ENCODE results near the gene MACROD2. TPM values are rescaled to one million over a fixed set of nuclear protein-coding genes. Genes with fewer than 3 reads are reported as not detected.
A peak's percentile ranks its signal among the peaks of the same experiment; 100 is the strongest.

Gene MACROD2
- total RNA-seq, 4 donors from 2014 or later = 12.6 to 60.3 (median 18.9) TPM

- Histone ChIP-seq H3K4me3 (no peak overlapping the region), H3K9me3 (no peaks in the 10 kb centered on the region), H3K27me3 (no peaks in the 10 kb centered on the region), H3K4me1 (no peaks in the 10 kb centered on the region), H3K36me3 (no peaks in the 10 kb centered on the region), H3K27ac (no peak overlapping the region)
- DNase-seq (ENCODE audit: low spot score in 2 of 2) = no peak
- 47% methylated on average over 2 of the region's 2 CpGs for WGBS
- TF ChIP-seq POLR2AphosphoS5 (IDR thresholded peaks at IDR 0.05) (no peak), CTCF (IDR thresholded peaks at IDR 0.05) (no peak), EP300 (IDR thresholded peaks at IDR 0.05) (no peak), POLR2A (IDR thresholded peaks at IDR 0.05) (no peak)
These were observed 132.4 kb downstream of the MACROD2 start for GRCh38 chr20:14127514-14128223.

GRCh38 chr20:14134004-14134403, 138.7 kb downstream of the MACROD2 start:
- WGBS = 80% methylated on average over 3 of the region's 3 CpGs
- Histone ChIP-seq H3K27me3 (no peaks in the 10 kb centered on the region), H3K4me1 (no peaks in the 10 kb centered on the region), H3K36me3 (no peaks in the 10 kb centered on the region), H3K9me3 (peaks cover 4% of the 10 kb centered on the region), H3K4me3 (no peak overlapping the region), H3K27ac (no peak overlapping the region)
- DNase-seq (ENCODE audit: low spot score in 2 of 2) = no peak
- TF ChIP-seq CTCF (IDR thresholded peaks at IDR 0.05) = no peak
- no peak for TF ChIP-seq EP300 (IDR thresholded peaks at IDR 0.05)
- no peak for TF ChIP-seq POLR2A (IDR thresholded peaks at IDR 0.05)
- TF ChIP-seq POLR2AphosphoS5 (IDR thresholded peaks at IDR 0.05) = no peak

GRCh38 chr20:14142171-14142570, 146.9 kb downstream of the MACROD2 start:
- H3K4me3 ChIP-seq = no peak overlapping the region
- H3K27ac ChIP-seq = no peak overlapping the region
- no peaks in the 10 kb centered on the region for H3K36me3 ChIP-seq
- no peaks in the 10 kb centered on the region for H3K9me3 ChIP-seq
- H3K4me1 ChIP-seq = no peaks in the 10 kb centered on the region
- no peak for DNase-seq (ENCODE audit: low spot score in 2 of 2)
- H3K27me3 ChIP-seq = no peaks in the 10 kb centered on the region
- TF ChIP-seq POLR2AphosphoS5 (IDR thresholded peaks at IDR 0.05) (no peak), CTCF (IDR thresholded peaks at IDR 0.05) (peak in 1 of 2 donors; percentile 35)
- WGBS = 27% methylated on average over 5 of the region's 5 CpGs

GRCh38 chr20:14142964-14143627, 147.8 kb downstream of the MACROD2 start:
- no peak overlapping the region for H3K4me3 ChIP-seq
- 64% methylated on average over 2 of the region's 2 CpGs for WGBS
- no peak for DNase-seq (ENCODE audit: low spot score in 2 of 2)
- no peaks in the 10 kb centered on the region for H3K9me3 ChIP-seq
- H3K36me3 ChIP-seq = no peaks in the 10 kb centered on the region
- H3K27ac ChIP-seq = no peak overlapping the region
- TF ChIP-seq POLR2A (IDR thresholded peaks at IDR 0.05) (no peak), POLR2AphosphoS5 (IDR thresholded peaks at IDR 0.05) (no peak), CTCF (IDR thresholded peaks at IDR 0.05) (no peak), EP300 (IDR thresholded peaks at IDR 0.05) (no peak)
- H3K27me3 ChIP-seq = no peaks in the 10 kb centered on the region
- no peaks in the 10 kb centered on the region for H3K4me1 ChIP-seq

- Histone ChIP-seq H3K36me3 (no peaks in the 10 kb centered on the region), H3K4me1 (no peaks in the 10 kb centered on the region), H3K4me3 (no peak overlapping the region), H3K27me3 (no peaks in the 10 kb centered on the region), H3K9me3 (no peaks in the 10 kb centered on the region), H3K27ac (no peak overlapping the region)
- WGBS = 82% methylated on average over 1 of the region's 1 CpG
- no peak for DNase-seq (ENCODE audit: low spot score in 2 of 2)
- TF ChIP-seq CTCF (IDR thresholded peaks at IDR 0.05) = no peak
- TF ChIP-seq POLR2A (IDR thresholded peaks at IDR 0.05) = no peak
- TF ChIP-seq EP300 (IDR thresholded peaks at IDR 0.05) = no peak
- no peak for TF ChIP-seq POLR2AphosphoS5 (IDR thresholded peaks at IDR 0.05)
These were observed 152.7 kb downstream of the MACROD2 start for GRCh38 chr20:14148042-14148441.

Data from suprapubic skin (tissue), 4 donors.